SH-SY5Y (cell line): Measurements from ENCODE around the gene MACROD2.

Source experiments
- GATA2 ChIP-seq: IDR thresholded peaks from 2 replicates; pipeline ENCODE4 v1.6.1; 2011; ENCODE audit warnings: mild to moderate bottlenecking, low read depth, low read length
- GATA3 ChIP-seq: IDR thresholded peaks from 2 replicates; pipeline ENCODE4 v1.6.1; 2011; ENCODE audit warnings: low read depth, mild to moderate bottlenecking, low read length, moderate library complexity

DNA sequence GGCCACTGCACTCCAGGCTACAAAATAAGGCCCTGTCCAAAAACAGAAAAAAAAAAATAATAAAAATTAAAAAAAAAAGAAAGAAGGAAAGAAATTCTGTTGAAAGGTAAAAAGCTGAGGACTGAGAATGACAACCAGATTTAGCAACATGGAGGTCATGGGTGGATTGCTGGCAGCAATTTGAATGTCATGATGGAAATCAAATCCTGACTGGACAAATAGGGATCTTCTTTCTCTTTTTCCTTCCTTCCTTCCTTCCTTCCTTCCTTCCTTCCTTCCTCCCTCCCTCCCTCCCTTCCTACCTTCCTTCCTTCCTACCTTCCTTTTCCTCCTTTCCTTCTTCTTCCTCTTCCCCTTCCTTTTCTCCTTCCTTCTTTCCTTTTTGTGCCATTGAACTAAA, 895.4 kb downstream of the MACROD2 start:
- TF ChIP-seq GATA3: no peak
- no peak for TF ChIP-seq GATA2
